GM19468 (cell line): ENCODE measurements around the gene TRIM33.

ENCODE experiments used
- ATAC-seq: cut with Tn5 transposase; IDR thresholded peaks from one replicate; pipeline ENCODE4 v1.9.1; 2021; ENCODE audit warnings: mild to moderate bottlenecking, moderate library complexity, moderate number of reproducible peaks; ENCODE audit not compliant: unreplicated experiment; ENCODE audit errors: extremely low read depth

TRIM33 gene

DNA sequence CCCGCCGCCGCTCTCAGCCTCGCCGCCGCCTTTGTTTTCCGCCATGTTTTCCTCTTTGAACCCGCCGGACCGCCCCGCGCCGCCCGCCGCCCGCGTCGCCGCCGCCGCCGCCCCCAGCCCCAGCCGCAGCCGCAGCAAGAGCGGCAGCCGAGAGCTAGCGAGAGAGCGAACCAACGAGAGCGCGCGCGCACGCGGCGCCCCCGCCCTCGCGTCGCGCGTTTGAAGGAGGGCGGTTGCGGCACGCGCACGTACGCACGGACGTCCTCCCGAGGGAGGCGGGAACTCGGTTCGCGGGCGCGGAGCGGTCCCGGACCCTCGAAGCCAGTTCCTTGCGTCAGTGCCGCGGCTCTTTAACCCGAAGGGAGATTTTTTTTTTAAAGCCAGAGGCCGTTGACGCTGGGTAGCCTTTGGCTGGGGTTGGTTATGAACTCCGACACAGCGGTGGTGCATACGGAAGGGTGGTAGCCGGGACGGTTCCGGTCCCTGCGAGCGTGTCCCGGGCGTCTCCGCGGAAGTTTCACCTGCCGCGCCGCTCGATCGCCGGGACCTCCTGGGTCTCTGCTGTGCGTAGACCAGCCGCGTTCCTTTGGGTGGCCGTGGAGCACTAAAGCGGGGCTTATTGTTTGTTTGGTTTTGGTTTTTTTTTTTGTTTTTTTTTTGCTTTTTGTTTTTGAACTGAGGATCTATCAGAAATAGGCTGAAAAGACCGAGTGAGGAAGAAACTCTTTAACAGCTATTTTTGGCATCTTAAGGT lies at the start of gene TRIM33:
Gene TRIM33, minus strand, starts transcription at position 172 of the 754 bp plus-strand sequence. Its CDS starts 127 bp downstream, at position 45.
- ATAC-seq: peak; percentile 61

DNA sequence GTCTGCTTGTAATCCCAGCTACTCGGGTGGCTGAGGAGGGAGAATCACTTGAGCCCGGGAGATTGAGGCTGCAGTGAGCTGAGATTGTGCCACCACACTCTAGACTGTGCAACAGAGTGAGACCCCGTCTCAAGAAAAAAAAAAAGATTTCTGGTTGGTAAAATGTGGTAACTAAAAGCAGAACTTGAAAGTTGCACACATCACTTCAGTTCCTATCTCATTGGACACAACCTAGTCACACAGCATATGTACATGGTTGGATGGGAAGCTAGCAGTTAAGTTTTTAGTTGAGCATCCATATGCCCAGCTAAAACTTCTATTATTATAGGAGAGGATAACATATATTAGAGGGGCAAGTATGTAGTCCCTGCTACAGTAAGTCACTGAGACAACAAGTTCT lies 48.4 kb upstream of the TRIM33 start:
- peak; percentile 54 for ATAC-seq

DNA sequence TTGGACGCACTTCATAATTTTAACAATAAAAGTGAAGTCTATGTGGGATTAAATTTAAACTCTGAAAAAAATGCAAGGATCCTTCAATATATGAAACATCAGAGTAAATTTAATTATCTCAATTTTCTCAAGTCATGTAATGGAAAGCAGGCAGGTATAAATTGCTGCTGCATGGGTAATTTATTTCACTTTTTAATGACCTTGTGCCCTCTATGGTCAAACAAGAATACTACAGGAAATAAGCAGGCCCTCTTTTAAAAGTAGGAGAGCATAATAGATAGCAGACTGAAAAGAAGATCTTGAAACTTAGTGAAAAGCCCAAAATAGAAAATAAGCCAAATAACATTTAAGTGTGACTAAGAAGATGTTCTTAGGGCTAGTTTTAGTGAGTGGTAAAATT lies 47.5 kb upstream of the TRIM33 start:
- no peak for ATAC-seq

DNA sequence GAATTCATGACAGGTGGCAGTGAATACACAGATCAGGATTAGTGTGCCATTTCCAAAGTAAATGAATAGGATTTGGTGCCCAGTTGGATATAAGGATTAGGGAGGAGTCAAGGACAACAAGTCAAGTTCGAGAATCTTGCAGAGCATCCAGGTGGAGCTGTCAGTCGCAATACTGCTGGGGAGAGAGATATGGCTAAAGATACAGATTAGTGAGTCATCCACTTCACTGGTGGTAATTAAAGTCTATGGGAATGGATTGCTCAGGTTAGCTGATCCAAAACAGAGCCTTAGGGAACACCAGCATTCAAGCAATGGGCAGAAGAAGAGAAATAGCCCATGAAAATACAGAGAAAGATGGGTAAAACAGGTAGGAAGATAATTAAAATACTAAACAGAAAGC lies 43.6 kb upstream of the TRIM33 start:
- no peak for ATAC-seq

DNA sequence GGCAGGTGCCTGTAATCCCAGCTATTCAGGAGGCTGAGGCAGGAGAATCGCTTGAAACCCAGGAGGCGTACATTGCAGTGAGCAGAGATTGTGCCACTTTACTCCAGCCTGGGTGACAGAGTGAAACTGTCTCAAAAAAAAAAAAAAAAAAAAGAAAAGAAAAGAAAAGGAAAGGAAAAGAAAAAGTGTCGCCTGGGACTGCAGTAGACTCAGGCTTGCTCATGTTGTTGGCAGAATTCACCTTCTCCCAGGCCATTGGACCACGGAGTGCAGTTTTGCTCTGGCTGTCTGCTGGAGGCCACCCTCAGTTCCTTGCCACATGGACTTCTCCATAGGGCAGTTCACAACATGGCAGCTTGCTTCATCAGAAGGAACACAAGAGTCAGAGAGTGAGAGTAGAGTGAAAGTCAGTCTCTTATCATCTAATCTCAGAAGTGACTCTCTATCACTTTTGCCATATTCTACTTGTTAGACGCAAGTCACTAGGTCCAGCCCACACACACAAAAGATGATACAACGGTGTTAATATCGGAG lies 41.2 kb upstream of the TRIM33 start:
- ATAC-seq: no peak

DNA sequence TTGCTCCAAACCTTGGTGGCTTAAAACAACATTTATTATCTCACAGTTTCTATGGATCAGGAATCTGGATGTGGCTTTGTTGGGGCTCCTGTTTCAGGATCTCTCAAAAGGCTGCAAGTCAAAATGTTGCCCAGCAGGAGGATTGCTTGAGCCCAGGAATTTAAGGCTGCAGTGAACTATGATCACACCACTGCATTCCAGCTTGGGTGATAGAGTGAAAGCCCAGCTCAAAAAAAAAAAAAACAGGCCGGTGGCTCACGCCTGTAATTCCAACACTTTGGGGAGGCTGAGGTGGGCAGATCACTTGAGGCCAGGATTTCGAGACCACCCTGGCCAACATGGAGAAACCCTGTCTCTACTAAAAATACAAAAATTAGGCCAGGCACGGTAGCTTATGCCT lies 40.4 kb upstream of the TRIM33 start:
- ATAC-seq: no peak

DNA sequence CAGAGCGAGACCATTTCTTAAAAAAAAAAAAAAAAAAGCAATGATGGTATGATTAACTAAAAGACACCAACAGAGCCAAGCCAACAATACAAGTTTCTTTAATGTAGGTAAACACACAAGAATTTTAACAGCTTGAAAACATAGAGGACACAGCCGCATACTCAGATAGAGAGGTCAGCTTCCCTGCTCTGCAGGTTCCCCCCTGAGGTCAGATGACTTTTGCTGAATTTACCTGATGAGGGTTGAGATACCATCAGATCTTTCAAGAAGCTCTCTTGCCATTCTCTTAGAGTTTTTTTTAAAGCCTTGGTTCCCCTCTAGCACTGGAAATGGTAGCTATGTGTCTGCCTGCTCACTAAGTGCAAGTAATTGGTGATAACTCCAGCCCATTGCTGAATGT lies 39.3 kb upstream of the TRIM33 start:
- no peak for ATAC-seq

DNA sequence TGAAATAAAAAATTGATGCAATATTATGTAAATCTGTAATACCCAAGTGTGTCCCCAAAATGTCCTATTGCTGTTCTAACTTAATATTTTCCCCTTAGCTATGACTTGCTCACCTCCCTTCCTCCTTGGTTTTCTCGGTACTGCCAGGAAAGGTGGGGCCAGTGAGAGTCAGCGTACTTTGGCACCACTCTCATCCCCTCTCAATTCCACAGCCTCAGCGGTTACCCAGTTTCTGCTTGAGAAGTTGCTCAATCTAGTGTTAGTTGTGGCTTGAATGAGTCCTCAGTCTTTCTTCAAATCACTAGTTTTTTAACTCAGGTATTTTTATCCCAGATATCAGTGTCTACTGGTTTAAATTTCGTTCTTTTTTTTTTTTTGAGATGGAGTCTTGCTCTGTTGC lies 38.1 kb upstream of the TRIM33 start:
- ATAC-seq: no peak

DNA sequence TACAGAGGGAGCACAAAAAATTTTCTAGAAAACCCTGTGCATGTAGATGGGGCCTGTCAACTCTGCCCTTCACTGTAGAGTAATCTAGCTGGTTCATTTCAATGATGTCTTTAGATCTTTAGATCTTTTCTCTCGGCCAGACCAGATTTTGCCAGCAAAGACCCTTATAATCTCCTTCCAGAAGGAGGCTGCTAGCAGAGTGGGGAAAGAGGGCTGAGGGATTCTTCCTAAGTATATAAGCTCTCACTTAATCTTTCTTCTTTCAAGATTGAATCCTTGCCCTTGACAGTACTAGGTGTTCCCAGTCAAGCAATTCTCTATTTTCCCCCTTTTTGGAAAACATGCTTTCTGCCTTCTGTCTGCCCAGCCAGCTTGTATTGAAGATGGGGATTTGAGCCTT lies 36.1 kb upstream of the TRIM33 start:
- ATAC-seq: no peak

DNA sequence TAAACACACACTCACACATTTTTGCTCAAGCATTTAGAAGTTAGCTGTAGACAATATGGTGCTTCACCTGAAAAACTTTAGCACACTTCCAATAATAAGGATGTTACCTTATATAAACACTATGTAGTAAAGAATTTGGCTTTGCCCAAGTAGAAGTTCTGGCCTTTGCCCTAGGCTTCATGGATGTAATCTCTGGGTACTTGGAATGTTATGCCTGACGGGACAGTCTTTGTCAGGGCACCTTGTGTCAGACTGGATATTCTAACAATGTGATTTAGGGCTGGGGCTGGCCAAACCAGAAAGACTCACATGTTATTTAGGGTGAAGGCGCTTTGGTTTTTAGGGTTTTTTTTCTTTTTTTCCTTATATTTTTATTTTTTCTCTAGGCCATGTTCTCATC lies 34.8 kb upstream of the TRIM33 start:
- no peak for ATAC-seq

DNA sequence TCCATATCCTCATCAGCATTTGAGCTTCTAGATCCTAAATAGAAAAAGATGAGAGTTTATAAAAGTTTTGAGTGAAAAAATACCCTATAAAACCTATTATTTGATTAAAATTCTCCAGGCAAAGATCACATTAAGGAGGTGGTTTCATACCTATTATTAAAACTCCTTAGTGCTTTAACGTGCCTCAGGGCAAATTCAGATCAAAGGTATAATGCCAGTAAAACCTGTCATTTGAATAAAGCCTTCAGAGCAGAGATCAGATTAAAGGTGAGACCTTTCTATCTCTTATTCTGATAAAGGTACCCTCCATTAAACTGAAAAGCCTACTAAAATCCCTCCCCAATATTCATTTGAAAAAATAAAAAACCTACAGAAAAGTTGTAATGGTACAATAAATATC lies 34.3 kb upstream of the TRIM33 start:
- ATAC-seq: no peak

DNA sequence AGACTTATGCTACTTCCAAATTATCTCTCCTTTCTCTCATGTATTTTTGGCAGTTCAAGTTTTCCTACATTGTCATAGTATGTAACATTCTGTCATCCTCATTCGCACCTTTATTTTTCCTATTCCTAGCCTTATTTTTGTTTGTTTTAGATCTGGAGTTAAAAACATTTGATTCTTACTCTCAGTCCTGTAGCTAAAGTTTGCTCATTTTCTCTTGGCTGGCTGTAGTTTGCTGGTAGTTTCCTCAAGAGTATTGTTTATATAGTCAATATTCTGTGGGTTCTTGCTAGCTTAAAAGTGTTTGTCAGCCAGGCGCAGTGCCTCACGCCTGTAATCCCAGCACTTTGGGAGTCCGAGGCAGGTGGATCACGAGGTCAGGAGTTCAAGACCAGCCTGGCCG lies 29.8 kb upstream of the TRIM33 start:
- no peak for ATAC-seq

DNA sequence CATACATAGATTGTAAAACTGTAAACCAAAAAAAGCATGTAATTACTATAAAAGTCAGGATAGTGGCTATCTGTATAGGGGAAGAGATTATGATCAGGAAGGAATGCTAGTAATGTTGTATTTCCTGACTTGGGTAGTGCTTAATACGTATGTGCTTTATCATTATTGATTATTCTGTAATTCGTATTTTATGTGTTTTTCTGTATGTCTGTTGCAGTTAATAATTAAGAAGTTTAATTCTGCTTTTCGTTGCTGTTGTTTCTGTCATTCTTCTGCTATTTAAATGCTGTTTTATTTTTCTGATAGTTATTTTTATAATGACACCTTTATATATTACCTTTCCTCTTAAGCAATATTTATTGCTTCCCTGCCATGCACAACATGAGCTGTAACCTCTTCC lies 29.3 kb upstream of the TRIM33 start:
- no peak for ATAC-seq

DNA sequence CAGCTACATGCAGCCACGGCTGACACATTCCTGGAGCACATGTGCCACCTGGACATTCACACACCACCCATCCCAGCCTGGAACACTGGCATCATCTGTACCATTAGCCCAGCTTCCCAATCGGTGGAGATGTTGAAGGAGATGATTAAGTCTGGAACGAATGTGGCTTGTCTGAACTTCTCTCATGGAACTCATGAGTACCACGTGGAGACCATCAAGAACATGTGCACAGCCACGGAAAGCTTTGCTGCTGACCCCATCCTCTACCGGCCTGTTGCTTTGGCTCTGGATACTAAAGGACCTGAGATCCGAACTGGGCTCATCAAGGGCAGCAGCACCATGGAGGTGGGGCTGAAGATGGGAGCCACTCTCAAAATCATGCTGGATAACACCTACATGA lies 25.0 kb upstream of the TRIM33 start:
- ATAC-seq: no peak

DNA sequence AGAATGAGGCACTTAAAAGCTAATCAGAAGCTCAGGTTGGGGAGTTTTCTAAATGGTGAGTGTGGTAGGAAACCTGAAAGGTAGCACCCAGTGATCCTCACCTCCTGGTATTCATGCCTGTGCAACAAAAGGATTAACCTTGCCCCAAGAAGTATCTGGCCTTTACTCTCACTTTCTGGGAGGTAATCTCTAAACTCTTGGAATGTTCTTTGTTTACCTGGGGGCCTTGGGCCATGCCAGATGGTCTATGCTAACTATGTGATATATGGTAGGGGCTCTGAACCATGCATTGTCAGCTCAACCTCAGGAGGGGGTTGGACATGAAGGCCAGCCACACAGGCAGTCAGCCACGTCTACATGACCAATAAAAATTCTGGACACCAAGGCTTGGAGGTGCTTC lies 24.4 kb upstream of the TRIM33 start:
- ATAC-seq: no peak

DNA sequence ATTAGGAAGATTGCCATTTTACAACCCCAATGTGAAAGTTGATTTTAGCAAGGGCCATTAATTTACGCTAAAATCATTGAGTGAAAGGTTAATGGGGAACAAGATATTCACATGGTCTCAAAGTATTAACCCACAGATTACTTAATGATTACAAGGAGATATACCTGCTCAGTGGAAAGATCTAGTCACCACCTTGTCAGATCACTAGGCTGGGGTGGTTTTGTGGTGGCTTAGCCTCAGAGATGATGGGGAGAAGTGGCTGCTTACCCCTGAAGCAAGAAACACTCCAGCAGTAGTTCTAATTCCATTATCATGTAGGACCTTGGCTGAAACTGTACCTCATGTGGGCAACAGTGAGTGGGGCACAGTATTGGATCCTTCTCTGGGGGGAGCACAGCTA lies 20.1 kb upstream of the TRIM33 start:
- no peak for ATAC-seq

DNA sequence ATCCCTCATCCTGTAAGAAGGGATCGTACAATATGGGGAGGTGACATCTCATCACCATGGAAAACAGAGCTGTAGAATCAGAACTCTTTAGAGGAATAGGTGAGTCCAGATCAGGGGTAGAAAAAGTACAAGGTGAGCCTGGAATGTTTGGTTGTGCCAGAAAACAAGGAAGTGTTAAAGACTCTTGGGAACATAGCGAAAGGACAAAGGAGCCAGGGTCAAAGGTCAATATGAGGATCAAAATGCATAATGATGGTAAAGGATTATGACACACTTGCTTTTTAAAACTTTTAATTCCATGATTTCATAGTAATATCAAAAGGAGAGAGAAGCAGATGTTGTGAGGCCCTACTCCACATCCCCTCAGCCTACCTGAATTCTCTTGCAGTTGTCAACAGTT lies 19.2 kb upstream of the TRIM33 start:
- no peak for ATAC-seq

DNA sequence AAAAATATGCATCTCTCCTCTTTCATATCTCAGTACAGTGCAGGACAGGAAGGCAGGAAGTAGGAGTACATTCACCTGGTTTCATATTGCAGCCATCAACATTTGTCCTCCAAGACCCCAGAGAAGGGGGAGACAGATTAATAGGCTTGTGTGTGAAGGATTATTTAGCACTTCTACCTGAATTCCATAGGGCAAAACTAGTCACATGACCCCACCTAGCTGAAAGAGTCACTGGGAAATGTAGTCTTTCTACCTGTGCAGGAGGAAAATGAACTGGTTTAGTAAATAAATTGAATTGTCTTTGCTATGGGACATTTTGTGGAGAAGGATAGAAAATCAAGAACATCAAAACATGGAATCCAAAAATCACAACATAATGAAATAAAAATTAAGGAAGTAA lies 13.9 kb upstream of the TRIM33 start:
- ATAC-seq: no peak

DNA sequence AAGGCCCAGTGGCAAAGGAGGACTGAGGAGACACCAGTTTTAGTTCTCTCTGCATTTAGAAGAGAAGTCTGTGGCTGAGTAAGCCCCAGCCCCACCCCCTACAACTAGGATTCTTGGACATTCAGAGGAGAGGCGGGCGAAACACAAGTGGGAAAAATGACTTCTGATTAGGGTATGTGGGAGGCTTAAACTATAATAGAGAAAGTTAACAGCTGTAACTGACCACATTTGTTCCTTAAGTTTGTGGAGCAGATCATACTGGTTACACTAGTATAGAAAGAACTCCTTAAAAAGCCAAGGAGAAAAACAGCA lies 11.2 kb upstream of the TRIM33 start:
- ATAC-seq: no peak

DNA sequence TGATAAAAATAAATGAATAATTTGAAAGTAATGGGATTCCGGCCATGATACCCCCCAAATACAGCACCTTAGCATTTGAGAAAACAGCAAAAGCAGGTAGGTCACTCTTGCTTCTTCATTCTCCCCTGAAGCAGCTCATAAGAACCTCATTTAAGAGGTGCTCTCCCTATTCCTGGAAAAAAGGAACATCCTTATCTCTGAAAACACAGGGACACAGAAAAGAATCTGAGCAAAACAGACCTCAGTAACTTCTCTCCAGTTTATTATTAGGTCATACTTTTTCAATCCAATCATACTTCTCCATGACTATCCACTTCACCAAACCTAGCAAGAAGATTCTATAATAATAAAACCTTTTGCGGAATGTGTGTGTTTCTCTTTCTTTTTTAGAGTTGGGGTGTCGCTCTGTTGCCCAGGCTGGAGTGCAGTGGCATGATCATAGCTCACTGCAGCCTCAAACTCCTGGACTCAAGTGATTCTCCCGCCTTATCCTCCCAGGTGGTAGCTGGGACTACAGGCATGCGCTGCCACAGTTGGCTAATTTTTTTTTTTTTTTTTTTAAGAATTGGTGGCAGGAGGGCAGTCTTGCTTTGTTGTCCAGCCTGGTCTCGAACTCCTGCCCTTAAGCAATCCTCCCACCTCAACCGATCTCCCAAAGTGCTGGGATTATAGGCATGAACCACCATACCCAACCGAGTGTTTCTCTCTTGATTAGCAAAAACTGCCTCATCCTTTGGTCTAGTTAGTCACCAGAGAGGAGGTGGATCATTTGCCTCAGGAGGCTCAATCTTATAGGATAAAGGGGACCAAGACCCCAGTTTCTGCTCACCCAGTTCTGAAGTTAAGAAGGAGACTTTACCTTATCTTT lies 10.6 kb upstream of the TRIM33 start:
- no peak for ATAC-seq

DNA sequence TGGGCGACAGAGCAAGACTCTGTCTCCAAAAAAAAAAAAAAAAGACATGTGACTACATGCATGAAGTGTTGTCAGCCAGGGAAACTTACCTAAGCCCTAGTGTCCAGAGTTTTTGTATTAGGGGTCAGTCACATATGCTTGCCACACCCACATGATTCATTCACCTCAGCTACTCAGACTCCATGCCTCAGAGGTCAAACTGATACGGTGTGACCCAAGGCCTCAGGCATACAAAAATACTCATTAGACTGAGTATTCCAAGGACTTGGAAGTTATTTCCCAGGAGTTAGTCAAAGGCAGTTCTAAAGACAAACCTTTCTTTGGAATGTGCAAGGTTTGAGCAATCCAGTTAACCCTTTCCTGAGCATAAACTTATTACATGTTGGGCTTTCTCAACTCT lies 6.3 kb upstream of the TRIM33 start:
- ATAC-seq: no peak
